Mucosa of stomach (tissue), 1 donor: ENCODE data around the gene VWA7.
"Not testable (repeated sequence)": the region's sequence is repeated elsewhere in the genome, so short reads cannot be mapped to it uniquely, and the experiment has no call there.

Experiments
- H3K27me3 ChIP-seq: one replicate; pipeline ENCODE4 v1.7.0; 2013; ENCODE audit warnings: mild to moderate bottlenecking, low read length; ENCODE audit not compliant: control insufficient read depth, insufficient read depth
- H3K36me3 ChIP-seq: one replicate; pipeline ENCODE4 v1.7.0; 2013; ENCODE audit warnings: low read length; ENCODE audit not compliant: control insufficient read depth, insufficient read depth
- H3K4me1 ChIP-seq: one replicate; pipeline ENCODE4 v1.7.0; 2013; ENCODE audit warnings: mild to moderate bottlenecking, low read length; ENCODE audit not compliant: control insufficient read depth, insufficient read depth
- H3K4me3 ChIP-seq: one replicate; pipeline ENCODE4 v1.7.0; 2013; ENCODE audit warnings: low read length
- H3K9ac ChIP-seq: one replicate; pipeline ENCODE4 v1.7.0; 2013; ENCODE audit warnings: mild to moderate bottlenecking, low read length, moderate library complexity
- H3K9me3 ChIP-seq: one replicate; pipeline ENCODE4 v1.7.0; 2013; ENCODE audit warnings: mild to moderate bottlenecking, low read length, moderate library complexity; ENCODE audit not compliant: control insufficient read depth
- donor health status: Pancreatic carcinoma.

VWA7 gene

DNA sequence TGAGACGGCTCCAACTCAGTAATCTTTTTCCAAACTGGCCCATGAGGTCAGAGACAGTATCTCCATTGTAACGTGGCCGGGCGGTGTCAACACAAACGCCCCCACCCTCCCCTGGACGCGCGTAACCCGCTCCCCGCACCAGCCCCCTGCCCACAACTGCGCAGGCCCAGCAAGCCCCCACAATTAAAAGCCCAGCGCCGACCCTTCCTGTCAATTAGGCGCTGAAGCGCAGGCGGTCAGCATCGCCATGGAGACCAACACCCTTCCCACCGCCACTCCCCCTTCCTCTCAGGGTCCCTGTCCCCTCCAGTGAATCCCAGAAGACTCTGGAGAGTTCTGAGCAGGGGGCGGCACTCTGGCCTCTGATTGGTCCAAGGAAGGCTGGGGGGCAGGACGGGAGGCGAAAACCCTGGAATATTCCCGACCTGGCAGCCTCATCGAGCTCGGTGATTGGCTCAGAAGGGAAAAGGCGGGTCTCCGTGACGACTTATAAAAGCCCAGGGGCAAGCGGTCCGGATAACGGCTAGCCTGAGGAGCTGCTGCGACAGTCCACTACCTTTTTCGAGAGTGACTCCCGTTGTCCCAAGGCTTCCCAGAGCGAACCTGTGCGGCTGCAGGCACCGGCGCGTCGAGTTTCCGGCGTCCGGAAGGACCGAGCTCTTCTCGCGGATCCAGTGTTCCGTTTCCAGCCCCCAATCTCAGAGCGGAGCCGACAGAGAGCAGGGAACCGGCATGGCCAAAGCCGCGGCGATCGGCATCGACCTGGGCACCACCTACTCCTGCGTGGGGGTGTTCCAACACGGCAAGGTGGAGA, 38.1 kb upstream of the VWA7 start, which contains the start of the genes HSPA1A and HSPA1L:
Gene HSPA1A (plus strand): TSS at position 519 of the 814 bp plus-strand sequence. CDS start 214 bp downstream, at position 733.
Gene HSPA1L (minus strand): TSS at position 259 of the 814 bp plus-strand sequence. CDS start 3,311 bp downstream, outside the sequence.
- peak within 1 kb of the TSS; percentile 60 for H3K4me3 ChIP-seq
- H3K27me3 ChIP-seq, result no peaks in the 10 kb centered on the region
- H3K4me1 ChIP-seq, result peaks cover 28% of the 10 kb centered on the region
- H3K9ac ChIP-seq, result peak within 1 kb of the TSS; percentile 81
- H3K36me3 ChIP-seq, result no peaks in the 10 kb centered on the region
- no peaks in the 10 kb centered on the region for H3K9me3 ChIP-seq

DNA sequence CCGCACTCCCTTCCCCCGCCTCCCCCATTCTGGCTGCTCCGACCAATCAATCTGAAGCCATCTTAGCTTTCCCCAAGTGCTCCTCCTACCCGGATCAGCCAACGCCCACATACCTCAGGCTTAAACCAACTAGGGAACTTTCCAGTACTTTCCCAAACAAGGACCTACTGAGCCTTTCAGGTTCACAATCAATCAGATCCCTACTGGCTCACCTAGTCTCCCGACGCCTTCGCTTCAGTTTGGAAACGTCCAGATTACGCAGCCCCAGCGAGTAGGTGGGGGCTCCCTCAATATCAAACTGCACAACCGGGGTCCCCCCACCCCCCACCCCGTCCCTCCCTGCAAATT, 37.5 kb upstream of the VWA7 start:
- Histone ChIP-seq H3K9ac (peak overlapping the region; percentile 81), H3K9me3 (no peaks in the 10 kb centered on the region), H3K36me3 (no peaks in the 10 kb centered on the region), H3K4me1 (peaks cover 28% of the 10 kb centered on the region), H3K4me3 (peak overlapping the region; percentile 60), H3K27me3 (no peaks in the 10 kb centered on the region)

DNA sequence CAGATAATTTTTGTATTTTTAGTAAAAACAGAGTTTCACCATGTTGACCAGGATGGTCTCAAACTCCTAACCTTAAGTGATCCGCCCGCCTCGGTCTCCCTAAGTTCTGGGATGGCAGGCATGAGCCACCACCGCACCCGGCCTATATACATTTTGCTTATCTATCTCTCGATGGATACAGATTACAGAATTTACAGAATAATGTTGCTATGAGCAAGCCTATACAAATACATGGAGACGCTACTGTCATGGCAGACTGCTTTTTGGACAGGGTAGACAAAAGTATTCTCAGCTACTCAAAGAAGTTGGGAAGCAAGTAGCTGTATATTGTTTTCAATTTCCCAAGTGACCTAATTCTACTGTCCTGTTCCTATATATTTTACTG, 36.3 kb upstream of the VWA7 start:
- H3K36me3 ChIP-seq, result no peaks in the 10 kb centered on the region
- H3K9me3 ChIP-seq, result no peaks in the 10 kb centered on the region
- H3K4me3 ChIP-seq, result peak overlapping the region; percentile 3
- peaks cover 17% of the 10 kb centered on the region for H3K4me1 ChIP-seq
- peak overlapping the region; percentile 74 for H3K9ac ChIP-seq
- no peaks in the 10 kb centered on the region for H3K27me3 ChIP-seq

DNA sequence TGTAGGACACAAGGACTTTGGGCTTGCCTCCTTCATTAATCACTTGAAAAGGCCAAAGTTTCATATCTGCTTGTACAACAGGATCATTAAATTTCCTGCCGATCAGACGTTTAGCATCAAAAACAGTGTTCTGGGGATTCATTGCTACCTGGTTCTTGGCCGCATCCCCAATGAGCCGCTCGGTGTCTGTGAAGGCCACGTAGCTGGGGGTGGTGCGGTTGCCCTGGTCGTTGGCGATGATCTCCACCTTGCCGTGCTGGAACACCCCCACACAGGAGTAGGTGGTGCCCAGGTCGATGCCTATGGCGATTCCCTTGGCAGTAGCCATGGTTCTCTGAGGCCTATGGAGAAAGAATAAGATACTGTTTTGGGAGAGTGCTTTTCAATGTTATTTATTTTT, 34.5 kb upstream of the VWA7 start:
- Histone ChIP-seq H3K36me3 (no peaks in the 10 kb centered on the region), H3K9me3 (no peaks in the 10 kb centered on the region), H3K4me3 (no peak overlapping the region), H3K27me3 (no peaks in the 10 kb centered on the region), H3K9ac (no peak overlapping the region), H3K4me1 (peaks cover 15% of the 10 kb centered on the region)

DNA sequence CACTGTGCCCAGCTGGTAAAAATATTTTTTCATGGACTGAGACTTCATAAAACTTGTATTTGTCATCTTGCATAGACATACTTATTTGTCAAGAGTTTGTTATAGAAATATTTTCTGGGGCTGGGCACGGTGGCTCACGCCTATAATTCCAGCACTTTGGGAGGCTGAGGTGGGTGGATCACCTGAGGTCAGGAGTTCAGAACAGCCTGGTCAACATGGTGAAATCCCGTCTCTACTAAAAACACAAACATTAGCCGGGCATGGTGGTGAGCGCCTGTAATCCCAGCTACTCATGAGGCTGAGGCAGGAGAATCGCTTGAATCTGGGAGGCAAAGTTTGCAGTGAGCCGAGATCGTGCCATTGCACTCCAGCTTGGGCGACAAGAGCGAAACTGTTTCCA, 31.5 kb upstream of the VWA7 start:
- H3K27me3 ChIP-seq, H3K9me3 ChIP-seq, H3K4me3 ChIP-seq, H3K36me3 ChIP-seq, H3K9ac ChIP-seq: not testable (repeated sequence)
- H3K4me1 ChIP-seq, result peaks cover 19% of the 10 kb centered on the region

DNA sequence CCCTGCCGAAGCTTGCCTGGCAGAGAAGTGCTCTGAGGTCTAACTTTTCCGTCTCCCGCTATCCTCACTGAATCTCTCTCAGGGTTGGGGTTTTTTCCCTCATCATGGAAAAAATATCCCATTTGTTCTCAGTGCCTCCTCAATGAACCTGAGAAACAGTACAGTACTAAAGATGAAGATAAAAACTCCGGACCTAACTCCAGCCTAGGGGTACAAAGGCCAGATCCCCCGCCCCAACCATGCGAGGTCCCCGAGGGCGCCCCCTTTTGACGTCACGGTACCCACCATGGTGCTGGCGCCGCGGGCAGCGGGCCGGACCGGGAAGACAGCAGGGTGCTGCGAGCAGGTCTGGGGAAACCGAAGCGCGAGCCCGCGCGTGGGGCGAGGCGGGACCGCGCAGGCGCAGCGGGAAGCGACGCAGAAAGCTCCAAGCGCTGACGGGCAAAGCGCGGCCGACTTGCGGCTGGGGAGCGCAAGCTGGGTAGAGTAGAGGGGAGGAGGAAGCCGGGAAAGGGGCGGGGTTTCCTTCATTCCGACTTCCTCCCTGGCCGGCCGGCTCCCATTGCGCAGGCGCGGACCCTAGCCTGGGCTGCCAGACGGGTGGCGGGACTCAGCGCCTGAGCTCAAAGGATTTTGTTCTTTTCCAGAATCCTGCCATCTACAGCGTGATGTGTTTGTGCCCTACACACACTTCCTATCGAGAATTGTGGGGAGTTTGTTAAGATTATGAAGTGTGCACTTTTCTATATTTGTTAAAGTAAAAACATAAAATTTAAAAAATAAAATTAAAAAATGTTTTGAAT, 29.5 kb upstream of the VWA7 start, which contains the start of gene LSM2:
Gene LSM2 (minus strand): TSS at position 497 of the 803 bp plus-strand sequence. CDS start 209 bp downstream, at position 288.
- Histone ChIP-seq H3K27me3 (no peaks in the 10 kb centered on the region), H3K4me3 (peak within 1 kb of the TSS; percentile 37), H3K9me3 (no peaks in the 10 kb centered on the region), H3K9ac (peak within 1 kb of the TSS; percentile 78), H3K36me3 (no peaks in the 10 kb centered on the region), H3K4me1 (peaks cover 14% of the 10 kb centered on the region)

DNA sequence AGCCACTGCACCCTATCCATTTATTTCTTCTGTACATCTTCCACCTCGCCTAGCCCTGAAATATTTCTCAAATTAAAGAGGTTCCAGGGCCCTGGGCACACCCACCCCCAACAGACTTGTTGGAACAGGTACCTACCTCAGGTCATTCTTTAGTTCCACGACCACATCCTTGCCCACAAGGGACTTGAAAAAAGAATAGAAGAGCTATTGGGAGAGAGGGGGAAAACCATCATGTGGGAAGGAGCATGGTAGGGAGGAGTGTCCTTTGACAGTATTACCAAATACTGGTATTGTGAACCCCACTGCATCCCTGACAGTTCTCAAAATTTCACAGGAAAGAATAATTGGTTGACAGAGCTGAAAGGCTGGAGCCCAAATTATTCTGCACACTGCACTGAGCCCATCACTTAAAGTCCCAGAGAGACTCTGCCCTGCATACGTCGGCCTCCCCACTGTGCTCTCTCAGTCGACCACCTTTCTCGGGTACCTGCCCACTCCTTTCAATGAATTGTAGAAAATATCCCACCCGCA, 28.9 kb upstream of the VWA7 start:
- H3K4me1 ChIP-seq, result peaks cover 14% of the 10 kb centered on the region
- peak overlapping the region; percentile 78 for H3K9ac ChIP-seq
- H3K27me3 ChIP-seq, result no peaks in the 10 kb centered on the region
- peak overlapping the region; percentile 37 for H3K4me3 ChIP-seq
- H3K9me3 ChIP-seq, result no peaks in the 10 kb centered on the region
- no peaks in the 10 kb centered on the region for H3K36me3 ChIP-seq

DNA sequence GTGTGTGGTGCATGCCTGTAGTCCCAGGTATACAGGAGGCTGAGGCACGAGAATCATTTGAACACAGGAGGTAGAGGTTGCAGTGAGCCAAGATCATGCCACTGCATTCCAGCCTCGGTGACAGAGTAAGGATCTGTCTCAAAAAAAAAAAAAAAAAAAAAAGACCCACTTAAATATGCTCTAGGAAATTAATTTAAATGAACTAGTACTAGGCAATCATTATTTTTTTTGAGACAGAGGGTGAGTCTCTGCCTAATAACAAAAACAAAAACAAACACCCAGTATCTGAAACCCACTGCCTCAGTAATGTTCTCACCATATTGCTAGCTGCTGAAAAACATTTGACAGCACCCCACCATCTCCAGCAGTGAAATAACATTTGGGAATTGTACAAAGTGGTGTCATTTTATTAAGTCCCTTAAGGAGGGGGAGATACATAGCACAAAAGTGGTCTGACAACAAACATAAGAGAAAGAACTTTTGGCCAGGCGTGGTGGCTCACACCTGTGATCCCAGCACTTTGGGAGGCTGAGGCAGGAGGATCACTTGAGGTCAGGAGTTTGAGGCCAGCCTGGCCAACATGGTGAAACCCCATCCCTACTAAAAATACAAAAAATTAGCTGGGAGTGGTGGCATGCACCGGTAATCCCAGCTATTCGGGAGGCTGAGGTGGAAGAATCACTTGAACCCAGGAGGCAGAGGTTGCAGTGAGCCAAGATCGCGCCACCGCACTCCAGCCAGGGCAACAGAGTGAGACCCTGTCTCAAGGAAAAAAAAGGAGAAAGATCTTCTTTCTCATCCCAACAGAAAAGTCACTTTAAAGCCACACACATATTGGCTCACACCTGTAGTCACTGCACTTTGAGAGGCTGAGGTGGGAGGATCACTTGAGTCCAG, 24.2 kb upstream of the VWA7 start:
- H3K4me3 ChIP-seq, H3K9me3 ChIP-seq, H3K9ac ChIP-seq, H3K27me3 ChIP-seq, H3K36me3 ChIP-seq, H3K4me1 ChIP-seq: not testable (repeated sequence)

DNA sequence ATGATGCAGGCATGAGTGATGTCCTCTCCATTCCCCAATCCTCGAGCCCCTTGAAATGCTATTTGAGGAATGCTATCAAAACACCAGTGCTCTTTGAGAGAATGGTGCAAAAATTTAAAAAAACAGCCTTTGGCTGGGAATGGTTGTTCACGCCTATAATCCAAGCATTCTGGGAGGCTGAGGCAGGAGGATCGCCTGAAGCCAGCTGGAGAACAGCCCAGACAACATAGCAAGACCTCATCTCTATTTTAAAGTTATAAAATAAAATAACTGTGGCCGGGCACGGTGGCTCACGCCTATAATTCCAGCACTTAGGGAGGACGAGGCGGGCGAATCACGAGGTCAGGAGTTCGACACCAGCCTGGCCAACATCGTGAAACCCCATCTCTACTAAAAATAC, 22.7 kb upstream of the VWA7 start:
- H3K4me1 ChIP-seq, result peaks cover 1% of the 10 kb centered on the region
- H3K9ac ChIP-seq, result no peak overlapping the region
- no peak overlapping the region for H3K4me3 ChIP-seq
- H3K9me3 ChIP-seq, result no peaks in the 10 kb centered on the region
- H3K27me3 ChIP-seq, result no peaks in the 10 kb centered on the region
- no peaks in the 10 kb centered on the region for H3K36me3 ChIP-seq

DNA sequence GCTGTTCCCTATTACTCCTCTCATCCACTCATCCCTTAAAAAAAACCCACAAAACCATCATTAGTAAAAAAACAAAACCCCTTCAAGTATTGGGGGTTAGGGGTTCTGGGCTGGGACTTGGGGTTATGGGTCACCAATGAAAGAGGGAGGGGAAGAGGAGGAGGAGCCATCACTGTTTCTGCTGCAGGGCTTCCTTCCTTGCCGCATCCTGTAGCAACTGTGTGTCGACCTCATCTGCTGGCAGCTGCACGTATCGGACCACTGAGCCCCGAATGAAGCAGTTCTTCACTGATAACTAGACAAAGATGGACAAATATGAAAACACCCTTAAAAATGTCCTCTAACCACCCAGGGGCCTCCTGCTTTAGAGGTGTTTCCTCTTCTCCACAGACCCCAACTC, 20.5 kb upstream of the VWA7 start:
- H3K27me3 ChIP-seq, result no peaks in the 10 kb centered on the region
- H3K9ac ChIP-seq, result no peak overlapping the region
- H3K4me1 ChIP-seq, result peaks cover 9% of the 10 kb centered on the region
- no peaks in the 10 kb centered on the region for H3K9me3 ChIP-seq
- no peaks in the 10 kb centered on the region for H3K36me3 ChIP-seq
- H3K4me3 ChIP-seq, result no peak overlapping the region

DNA sequence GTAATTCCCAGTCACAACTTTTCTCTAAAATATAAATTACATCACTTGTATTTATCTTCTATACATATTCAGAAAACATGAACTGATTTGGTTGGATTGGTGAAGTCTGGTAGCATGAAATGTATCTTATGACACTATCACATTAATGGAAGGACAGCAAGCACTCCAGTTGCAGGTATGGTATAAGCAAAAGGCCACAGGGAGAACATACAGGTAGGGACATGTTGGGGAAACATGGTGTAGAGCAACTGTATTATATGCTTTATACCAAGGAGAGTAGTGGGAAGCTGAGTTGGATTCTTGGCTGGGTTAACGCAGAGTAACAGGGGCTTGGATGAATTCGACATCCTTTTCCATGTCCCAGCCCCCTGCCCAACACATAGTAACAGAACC, 19.9 kb upstream of the VWA7 start:
- H3K4me1 ChIP-seq, result peaks cover 9% of the 10 kb centered on the region
- no peaks in the 10 kb centered on the region for H3K27me3 ChIP-seq
- H3K36me3 ChIP-seq, result no peaks in the 10 kb centered on the region

More for the DNA sequence above, 19.9 kb upstream of the VWA7 start:
- Histone ChIP-seq H3K9me3 (no peaks in the 10 kb centered on the region), H3K9ac (no peak overlapping the region), H3K4me3 (no peak overlapping the region)
